DOHH2 (cell line): ENCODE measurements around the gene DENND1A.

Experiments used
- EZH2phosphoT487 ChIP-seq: fragments of 200-600 bp; sonication (generic); IDR thresholded peaks from 2 replicates; pipeline ENCODE4 v1.6.1; 2017; ENCODE audit warnings: borderline replicate concordance, mild to moderate bottlenecking, antibody characterized with exemption, low read length, moderate library complexity, mixed read lengths
- TF ChIP-seq, protein P1 (sequence below): fragments of 200-600 bp; sonication (generic); IDR thresholded peaks from one replicate; pipeline ENCODE4 v1.5.1; 2014; ENCODE audit warnings: antibody characterized with exemption, mild to moderate bottlenecking, low read depth, low read length; ENCODE audit not compliant: poor library complexity, severe bottlenecking

DNA sequence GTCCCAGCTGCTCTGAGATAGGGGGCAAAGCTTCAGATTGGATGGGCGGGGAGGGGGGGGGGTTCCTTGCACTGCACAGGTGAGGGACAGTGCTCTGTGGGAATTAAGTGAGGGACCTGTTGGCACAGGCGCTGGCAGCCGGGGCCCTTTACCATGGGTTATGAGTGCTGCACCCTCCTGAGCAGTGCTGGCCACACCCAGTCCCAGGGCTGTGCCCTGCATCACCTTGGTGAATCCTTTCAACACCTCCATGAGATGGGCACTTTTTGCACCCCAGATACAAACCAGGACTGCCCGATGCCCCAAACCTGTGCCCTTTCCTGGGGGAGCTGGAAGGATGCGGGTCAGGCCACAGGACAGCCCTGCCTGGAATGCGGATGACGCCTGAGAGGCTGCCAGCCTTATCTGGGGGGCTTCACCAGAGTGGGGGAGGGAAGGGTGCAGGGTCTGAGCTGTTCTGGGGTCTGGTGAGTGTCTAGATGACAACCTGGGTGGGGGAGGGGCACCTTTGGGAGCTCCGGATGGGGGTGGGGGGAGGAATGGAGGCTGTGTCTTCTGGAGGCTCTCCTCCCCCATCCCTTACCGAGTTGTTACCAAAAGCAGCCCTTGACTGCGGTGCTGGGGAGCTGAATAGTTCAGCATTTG, 568.7 kb downstream of the DENND1A start:
- TF ChIP-seq, protein P1, sequence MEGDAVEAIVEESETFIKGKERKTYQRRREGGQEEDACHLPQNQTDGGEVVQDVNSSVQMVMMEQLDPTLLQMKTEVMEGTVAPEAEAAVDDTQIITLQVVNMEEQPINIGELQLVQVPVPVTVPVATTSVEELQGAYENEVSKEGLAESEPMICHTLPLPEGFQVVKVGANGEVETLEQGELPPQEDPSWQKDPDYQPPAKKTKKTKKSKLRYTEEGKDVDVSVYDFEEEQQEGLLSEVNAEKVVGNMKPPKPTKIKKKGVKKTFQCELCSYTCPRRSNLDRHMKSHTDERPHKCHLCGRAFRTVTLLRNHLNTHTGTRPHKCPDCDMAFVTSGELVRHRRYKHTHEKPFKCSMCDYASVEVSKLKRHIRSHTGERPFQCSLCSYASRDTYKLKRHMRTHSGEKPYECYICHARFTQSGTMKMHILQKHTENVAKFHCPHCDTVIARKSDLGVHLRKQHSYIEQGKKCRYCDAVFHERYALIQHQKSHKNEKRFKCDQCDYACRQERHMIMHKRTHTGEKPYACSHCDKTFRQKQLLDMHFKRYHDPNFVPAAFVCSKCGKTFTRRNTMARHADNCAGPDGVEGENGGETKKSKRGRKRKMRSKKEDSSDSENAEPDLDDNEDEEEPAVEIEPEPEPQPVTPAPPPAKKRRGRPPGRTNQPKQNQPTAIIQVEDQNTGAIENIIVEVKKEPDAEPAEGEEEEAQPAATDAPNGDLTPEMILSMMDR: no peak
- TF ChIP-seq EZH2phosphoT487: no peak
